ENCODE measurements around the gene MXD4. TPM values are rescaled to one million over a fixed set of nuclear protein-coding genes. Genes with fewer than 3 reads are reported as not detected.

Gene MXD4
- total RNA-seq, 1 experiment from 2014 or later = 20.4 TPM

GRCh38 chr4:2241003-2241402 lies 20.9 kb downstream of the MXD4 start (continued):
- TF ChIP-seq GABPB1 (CRISPR knock-in tag; IDR thresholded peaks at IDR 0.05) (no peak), SMAD4 (CRISPR knock-in tag; IDR thresholded peaks at IDR 0.05) (no peak), TEAD4 (CRISPR knock-in tag; IDR thresholded peaks at IDR 0.05) (no peak), ZNF512 (CRISPR knock-in tag; IDR thresholded peaks at IDR 0.05; ENCODE audit: borderline replicate concordance) (no peak), CBFB (CRISPR knock-in tag; IDR thresholded peaks at IDR 0.05; ENCODE audit: low read depth) (no peak), CREB1 (CRISPR knock-in tag; IDR thresholded peaks at IDR 0.05) (no peak)
- TF ChIP-seq, protein P1, sequence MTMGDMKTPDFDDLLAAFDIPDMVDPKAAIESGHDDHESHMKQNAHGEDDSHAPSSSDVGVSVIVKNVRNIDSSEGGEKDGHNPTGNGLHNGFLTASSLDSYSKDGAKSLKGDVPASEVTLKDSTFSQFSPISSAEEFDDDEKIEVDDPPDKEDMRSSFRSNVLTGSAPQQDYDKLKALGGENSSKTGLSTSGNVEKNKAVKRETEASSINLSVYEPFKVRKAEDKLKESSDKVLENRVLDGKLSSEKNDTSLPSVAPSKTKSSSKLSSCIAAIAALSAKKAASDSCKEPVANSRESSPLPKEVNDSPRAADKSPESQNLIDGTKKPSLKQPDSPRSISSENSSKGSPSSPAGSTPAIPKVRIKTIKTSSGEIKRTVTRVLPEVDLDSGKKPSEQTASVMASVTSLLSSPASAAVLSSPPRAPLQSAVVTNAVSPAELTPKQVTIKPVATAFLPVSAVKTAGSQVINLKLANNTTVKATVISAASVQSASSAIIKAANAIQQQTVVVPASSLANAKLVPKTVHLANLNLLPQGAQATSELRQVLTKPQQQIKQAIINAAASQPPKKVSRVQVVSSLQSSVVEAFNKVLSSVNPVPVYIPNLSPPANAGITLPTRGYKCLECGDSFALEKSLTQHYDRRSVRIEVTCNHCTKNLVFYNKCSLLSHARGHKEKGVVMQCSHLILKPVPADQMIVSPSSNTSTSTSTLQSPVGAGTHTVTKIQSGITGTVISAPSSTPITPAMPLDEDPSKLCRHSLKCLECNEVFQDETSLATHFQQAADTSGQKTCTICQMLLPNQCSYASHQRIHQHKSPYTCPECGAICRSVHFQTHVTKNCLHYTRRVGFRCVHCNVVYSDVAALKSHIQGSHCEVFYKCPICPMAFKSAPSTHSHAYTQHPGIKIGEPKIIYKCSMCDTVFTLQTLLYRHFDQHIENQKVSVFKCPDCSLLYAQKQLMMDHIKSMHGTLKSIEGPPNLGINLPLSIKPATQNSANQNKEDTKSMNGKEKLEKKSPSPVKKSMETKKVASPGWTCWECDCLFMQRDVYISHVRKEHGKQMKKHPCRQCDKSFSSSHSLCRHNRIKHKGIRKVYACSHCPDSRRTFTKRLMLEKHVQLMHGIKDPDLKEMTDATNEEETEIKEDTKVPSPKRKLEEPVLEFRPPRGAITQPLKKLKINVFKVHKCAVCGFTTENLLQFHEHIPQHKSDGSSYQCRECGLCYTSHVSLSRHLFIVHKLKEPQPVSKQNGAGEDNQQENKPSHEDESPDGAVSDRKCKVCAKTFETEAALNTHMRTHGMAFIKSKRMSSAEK (CRISPR knock-in tag; IDR thresholded peaks at IDR 0.05; ENCODE audit: borderline replicate concordance) = no peak

DNA sequence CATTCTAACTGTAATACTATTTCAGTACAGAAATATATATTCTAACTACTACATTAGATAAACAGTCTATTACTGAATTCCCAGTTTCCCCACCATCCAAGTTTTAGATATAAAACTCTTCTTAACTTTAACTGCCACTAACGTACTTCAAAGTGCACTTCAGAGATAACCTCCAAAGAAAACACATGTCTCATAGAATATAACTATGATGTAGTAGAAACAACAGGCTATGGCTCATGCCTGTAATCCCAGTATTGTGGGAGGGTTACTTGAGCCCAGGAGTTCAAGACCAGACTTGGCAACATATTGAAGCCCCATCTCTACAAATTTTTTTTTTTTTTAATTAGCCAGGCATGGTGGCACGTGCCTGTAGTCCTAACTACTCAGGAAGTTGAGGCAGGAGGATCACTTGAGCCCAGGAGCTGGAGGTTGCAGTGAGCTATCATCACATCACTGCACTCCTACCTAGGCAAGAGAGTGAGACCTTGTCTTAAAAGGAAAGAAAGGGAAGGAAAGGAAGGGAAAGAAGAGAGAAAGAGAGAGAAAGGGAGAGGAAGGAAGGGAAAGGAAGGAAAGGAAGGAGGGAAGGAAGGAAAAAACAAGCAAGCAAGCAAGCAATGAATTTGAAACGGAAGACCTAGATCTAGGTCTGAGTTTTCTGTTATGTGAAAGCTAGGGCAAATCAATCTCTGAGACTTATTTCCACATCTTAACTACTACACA lies 24.8 kb downstream of the MXD4 start:
- CTCF ChIA-PET = interaction anchor here (1.0 to 2.6 kb wide), 3 partner anchors 17 to 205 kb away, joined by 3 to 16 read pairs (median 7); no protein-coding TSS in a partner anchor
- no peak overlapping the region for H3K4me3 Mint-ChIP-seq
- peaks cover 25% of the 10 kb centered on the region for H3K4me1 Mint-ChIP-seq
- DNase-seq (ENCODE audit: low spot score) = no peak
- no peaks in the 10 kb centered on the region for H3K9me3 Mint-ChIP-seq
- no peaks in the 10 kb centered on the region for H3K27me3 Mint-ChIP-seq (ENCODE audit: low read depth)
- H3K36me3 Mint-ChIP-seq = peaks cover 19% of the 10 kb centered on the region
- H3K27ac Mint-ChIP-seq = peak overlapping the region; percentile 25; the same call in 1 of the 2 replicates
- POLR2A ChIA-PET = interaction anchor here (0.6 kb wide), 1 partner anchor 619 kb away, joined by 4 read pairs; no protein-coding TSS in a partner anchor
- TF ChIP-seq KAT7 (CRISPR knock-in tag; IDR thresholded peaks at IDR 0.05; ENCODE audit: borderline replicate concordance) = no peak
- TF ChIP-seq, protein P2, sequence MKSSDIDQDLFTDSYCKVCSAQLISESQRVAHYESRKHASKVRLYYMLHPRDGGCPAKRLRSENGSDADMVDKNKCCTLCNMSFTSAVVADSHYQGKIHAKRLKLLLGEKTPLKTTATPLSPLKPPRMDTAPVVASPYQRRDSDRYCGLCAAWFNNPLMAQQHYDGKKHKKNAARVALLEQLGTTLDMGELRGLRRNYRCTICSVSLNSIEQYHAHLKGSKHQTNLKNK (CRISPR knock-in tag; IDR thresholded peaks at IDR 0.05) = no peak
- TF ChIP-seq ZNF138 (CRISPR knock-in tag; conservative IDR thresholded peaks at IDR 0.05) = no peak
- no peak for TF ChIP-seq ZNF263 (CRISPR knock-in tag; IDR thresholded peaks at IDR 0.05; ENCODE audit: low read depth)
- TF ChIP-seq, protein P3, sequence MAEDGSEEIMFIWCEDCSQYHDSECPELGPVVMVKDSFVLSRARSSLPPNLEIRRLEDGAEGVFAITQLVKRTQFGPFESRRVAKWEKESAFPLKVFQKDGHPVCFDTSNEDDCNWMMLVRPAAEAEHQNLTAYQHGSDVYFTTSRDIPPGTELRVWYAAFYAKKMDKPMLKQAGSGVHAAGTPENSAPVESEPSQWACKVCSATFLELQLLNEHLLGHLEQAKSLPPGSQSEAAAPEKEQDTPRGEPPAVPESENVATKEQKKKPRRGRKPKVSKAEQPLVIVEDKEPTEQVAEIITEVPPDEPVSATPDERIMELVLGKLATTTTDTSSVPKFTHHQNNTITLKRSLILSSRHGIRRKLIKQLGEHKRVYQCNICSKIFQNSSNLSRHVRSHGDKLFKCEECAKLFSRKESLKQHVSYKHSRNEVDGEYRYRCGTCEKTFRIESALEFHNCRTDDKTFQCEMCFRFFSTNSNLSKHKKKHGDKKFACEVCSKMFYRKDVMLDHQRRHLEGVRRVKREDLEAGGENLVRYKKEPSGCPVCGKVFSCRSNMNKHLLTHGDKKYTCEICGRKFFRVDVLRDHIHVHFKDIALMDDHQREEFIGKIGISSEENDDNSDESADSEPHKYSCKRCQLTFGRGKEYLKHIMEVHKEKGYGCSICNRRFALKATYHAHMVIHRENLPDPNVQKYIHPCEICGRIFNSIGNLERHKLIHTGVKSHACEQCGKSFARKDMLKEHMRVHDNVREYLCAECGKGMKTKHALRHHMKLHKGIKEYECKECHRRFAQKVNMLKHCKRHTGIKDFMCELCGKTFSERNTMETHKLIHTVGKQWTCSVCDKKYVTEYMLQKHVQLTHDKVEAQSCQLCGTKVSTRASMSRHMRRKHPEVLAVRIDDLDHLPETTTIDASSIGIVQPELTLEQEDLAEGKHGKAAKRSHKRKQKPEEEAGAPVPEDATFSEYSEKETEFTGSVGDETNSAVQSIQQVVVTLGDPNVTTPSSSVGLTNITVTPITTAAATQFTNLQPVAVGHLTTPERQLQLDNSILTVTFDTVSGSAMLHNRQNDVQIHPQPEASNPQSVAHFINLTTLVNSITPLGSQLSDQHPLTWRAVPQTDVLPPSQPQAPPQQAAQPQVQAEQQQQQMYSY (CRISPR knock-in tag; IDR thresholded peaks at IDR 0.05) = no peak
- TF ChIP-seq USF1 (CRISPR knock-in tag; IDR thresholded peaks at IDR 0.05) = no peak
- no peak for TF ChIP-seq E2F4 (CRISPR knock-in tag; IDR thresholded peaks at IDR 0.05; ENCODE audit: borderline replicate concordance, low read depth)
- no peak for TF ChIP-seq SOX15 (CRISPR knock-in tag; IDR thresholded peaks at IDR 0.05)
- TF ChIP-seq ZNF396 (CRISPR knock-in tag; IDR thresholded peaks at IDR 0.05; ENCODE audit: borderline replicate concordance) = no peak
- ATAC-seq = no peak

Data from WTC11 (cell line).